GM12878 (cell line): ENCODE data around the gene TSPAN10. TPM values are rescaled to one million over a fixed set of nuclear protein-coding genes. Genes with fewer than 3 reads are reported as not detected.
A peak's percentile ranks its signal among the peaks of the same experiment; 100 is the strongest.

Experiments
- ATAC-seq: fragments of 200-7000 bp; cut with Tn5 transposase; 3 replicates; pipeline ENCODE4 v1.9.1; 2020; ENCODE audit warnings: mild to moderate bottlenecking, moderate library complexity
- BruUV-seq: library from RNA; stranded (reverse); fragments of 400-500 nt; replicated peaks from 2 replicates; lab custom pipeline; 2021; lab: Mats Ljungman, UMichigan
- CTCF ChIA-PET: fragments of 300-600 bp; sonication (Branson Sonifier 250); formaldehyde crosslinking; extraction: SDS; loops from one replicate; lab custom pipeline; 2021; ENCODE audit warnings: inconsistent platforms; lab: Yijun Ruan, JAX
- POLR2A ChIA-PET: fragments of 350-600 bp; formaldehyde crosslinking; extraction: SDS; loops from one replicate; lab custom pipeline; 2021; ENCODE audit warnings: inconsistent platforms; lab: Charles Lee
- RAD21 ChIA-PET: fragments of 300-600 bp; sonication (Branson Sonifier 250); formaldehyde crosslinking; loops from one replicate; lab custom pipeline; 2023; ENCODE audit warnings: antibody characterized with exemption; ENCODE audit not compliant: unreplicated experiment; lab: Charles Lee
- SMC1A ChIA-PET: fragments of 300-600 bp; sonication (Branson Sonifier 250); formaldehyde crosslinking; loops from one replicate; lab custom pipeline; 2023; ENCODE audit not compliant: unreplicated experiment, uncharacterized antibody; lab: Charles Lee
- DNase-seq: peaks from one replicate; pipeline ENCODE4 v3.0.0-alpha.2; 2011; ENCODE audit warnings: low read depth, low spot score
- FAIRE-seq: peaks from 3 replicates; lab custom pipeline; 2011; peaks lifted over from hg19 to GRCh38; lab: Jason Lieb, UNC
- H2AFZ ChIP-seq: 2 replicates; pipeline ENCODE4 v1.6.0; 2011; ENCODE audit warnings: low read depth, low read length, control low read depth; ENCODE audit not compliant: control insufficient read depth
- H3K27ac ChIP-seq: 2 replicates; pipeline ENCODE4 v1.5.1; 2011; ENCODE audit warnings: control low read depth; ENCODE audit not compliant: control insufficient read depth, insufficient read depth
- H3K27me3 ChIP-seq, 2 experiments: replicated peaks in 1 of 2; 2 replicates each; pipeline versions ENCODE4 v1.6.0 to v1.6.1; 2011; ENCODE audit warnings: low read length in 1 of 2; ENCODE audit not compliant: control insufficient read depth in 2 of 2, insufficient read depth in 2 of 2
- H3K36me3 ChIP-seq, 2 experiments: 2 replicates each; pipeline ENCODE4 v1.5.1; 2011; ENCODE audit warnings: low read length in 1 of 2; ENCODE audit not compliant: control insufficient read depth in 2 of 2, insufficient read depth in 2 of 2
- H3K4me1 ChIP-seq: 2 replicates; pipeline ENCODE4 v1.6.1; 2011; ENCODE audit warnings: mild to moderate bottlenecking, low read length, moderate library complexity, mixed read lengths; ENCODE audit not compliant: control insufficient read depth, insufficient read depth
- H3K4me2 ChIP-seq: 2 replicates; pipeline ENCODE4 v1.6.0; 2011; ENCODE audit warnings: control low read depth; ENCODE audit not compliant: control insufficient read depth, insufficient read depth
- H3K4me3 ChIP-seq: fragments of 200-600 bp; sonication (generic); 2 replicates; pipeline ENCODE4 v1.5.1; 2016
- H3K79me2 ChIP-seq: 2 replicates; pipeline ENCODE4 v1.6.0; 2011; ENCODE audit warnings: low read length; ENCODE audit not compliant: control insufficient read depth, insufficient read depth
- H3K9ac ChIP-seq: 2 replicates; pipeline ENCODE4 v1.8.0; 2011; ENCODE audit warnings: low read length, control low read depth, mixed read lengths; ENCODE audit not compliant: control insufficient read depth, insufficient read depth
- H3K9me3 ChIP-seq: replicated peaks from 3 replicates; pipeline ENCODE4 v1.5.1; 2011; ENCODE audit warnings: mild to moderate bottlenecking, low read length; ENCODE audit not compliant: control insufficient read depth, insufficient read depth
- H4K20me1 ChIP-seq: 2 replicates; pipeline ENCODE4 v1.6.0; 2011; ENCODE audit not compliant: control insufficient read depth, insufficient read depth
- HSF1 ChIP-seq: fragments of 150-350 bp; IDR thresholded peaks from 2 replicates; pipeline ENCODE4 v1.6.1; 2014; ENCODE audit warnings: mild to moderate bottlenecking, low read depth, low read length
- JUND ChIP-seq: IDR thresholded peaks from 2 replicates; pipeline ENCODE4 v1.6.1; 2012; ENCODE audit warnings: low read depth, mild to moderate bottlenecking, low read length, improper control_type of control experiment, moderate library complexity
- MYB ChIP-seq: fragments of 150-350 bp; IDR thresholded peaks from 2 replicates; pipeline ENCODE4 v1.6.1; 2014; ENCODE audit warnings: mild to moderate bottlenecking, low read depth, low read length, borderline replicate concordance
- NBN ChIP-seq: fragments of 450-650 bp; IDR thresholded peaks from 2 replicates; pipeline ENCODE4 v1.6.1; 2016
- NFIC ChIP-seq: IDR thresholded peaks from 2 replicates; pipeline ENCODE4 v1.6.1; 2012; ENCODE audit warnings: low read depth, mild to moderate bottlenecking, inconsistent platforms, low read length, moderate library complexity
- POLR2A ChIP-seq: IDR thresholded peaks from 2 replicates; pipeline ENCODE4 v1.6.1; 2011; ENCODE audit warnings: low read depth, mild to moderate bottlenecking, low read length
- ZBTB33 ChIP-seq: fragments of 450-650 bp; IDR thresholded peaks from 2 replicates; pipeline ENCODE4 v1.6.1; 2017; ENCODE audit warnings: mild to moderate bottlenecking
- ZNF592 ChIP-seq: fragments of 450-650 bp; IDR thresholded peaks from 2 replicates; pipeline ENCODE4 v1.6.1; 2017; ENCODE audit warnings: mild to moderate bottlenecking, moderate library complexity
- WGBS: methylation state at CpG from one replicate; pipeline ENCODE4 v1.1.6; 2016; ENCODE audit warnings: low lambda C conversion rate; ENCODE audit not compliant: insufficient replicate concordance, insufficient coverage; ENCODE audit errors: missing lambda C conversion rate; 5-methylcytosine and 5-hydroxymethylcytosine counted together
- in situ Hi-C: fragments of 300-500 bp; cut with MboI; formaldehyde crosslinking; loops from 9 replicates; pipeline ENCODE4 v1.14.3; 2018; ENCODE audit warnings: mixed read lengths
- intact Hi-C: fragments of 100-400 bp; cut with micrococcal nuclease; formaldehyde crosslinking; loops from one replicate; pipeline ENCODE4 v1.14.2; 2022; ENCODE audit not compliant: unreplicated experiment
- polyA plus RNA-seq, 11 experiments: library from polyadenylated mRNA; depleted of rRNA in 4 of 11; unstranded in 6 of 11; stranded (reverse) in 5 of 11; fragments of >200 nt; fragmentation: Nextera tagmentation in 4 of 11; fragmentation: Illumina TruSeq in 1 of 11; extraction: Ambion mirVana in 4 of 11; extraction: Trizol in 1 of 11; gene quantifications; 1 replicate in 1 of 11; 2 replicates in 10 of 11; pipeline versions ENCODE4 v1.2.1 to v1.2.3, GENCODE V29; 2011 to 2016; ENCODE audit warnings: inconsistent platforms in 2 of 11, missing spikeins in 2 of 11, low read depth in 1 of 11
- total RNA-seq, 4 experiments: library from RNA; depleted of rRNA in 3 of 4; stranded (reverse); fragments of >200 nt in 3 of 4; fragmentation: Illumina TruSeq in 1 of 4; extraction: Trizol in 1 of 4; gene quantifications; 2 replicates each; pipeline versions ENCODE4 v1.2.1 to v1.2.3, GENCODE V29; 2013 to 2021

The TSPAN10 gene
- total and polyA plus RNA-seq, 10 of the 15 experiments (the other 5 are each of a cell fraction or from before 2014, with no cell fraction given), result 0.13 to 0.82 (median 0.43) TPM

- ChIA-PET SMC1A (no interaction called here), RAD21 (no interaction called here), CTCF (no interaction called here), POLR2A (no interaction called here)
- no peak for FAIRE-seq
- no TSS peak for BruUV-seq
- no peak overlapping the region for H3K4me2 ChIP-seq
- no peaks in the 10 kb centered on the region for H3K27me3 ChIP-seq
- 98% methylated on average over 32 of the region's 40 CpGs for WGBS
- no peaks in the 10 kb centered on the region for H4K20me1 ChIP-seq
- peaks cover 3% of the 10 kb centered on the region for H3K4me1 ChIP-seq
- no peak overlapping the region for H3K27ac ChIP-seq
- intact Hi-C loops, result no loop called here
- DNase-seq, result no peak
- peaks cover 3% of the 10 kb centered on the region for H3K79me2 ChIP-seq
- H3K9ac ChIP-seq, result no peak overlapping the region
- no peak overlapping the region for H3K4me3 ChIP-seq
- ATAC-seq, result no peak
- peaks cover 20 to 51% of the 10 kb centered on the region in 2 experiments; a peak in 3 of 4 replicates for H3K36me3 ChIP-seq
- H3K9me3 ChIP-seq, result no peaks in the 10 kb centered on the region
- in situ Hi-C loops, result no loop called here
- no peak for TF ChIP-seq ZNF592
- 0 out of 2 replicates have a peak, but pooled peaks have one; percentile 21 for TF ChIP-seq POLR2A
- no peak for TF ChIP-seq HSF1
- TF ChIP-seq NBN, result no peak
- TF ChIP-seq JUND, result no peak
- TF ChIP-seq MYB, result no peak
- TF ChIP-seq ZBTB33, result no peak
- no peak for TF ChIP-seq NFIC
- no peak overlapping the region for H2AFZ ChIP-seq
Observed at GRCh38 chr17:81696218-81696941, 59.4 kb downstream of the TSPAN10 start.
